ENCODE measurements around the gene PAPPA. TPM values are rescaled to one million over a fixed set of nuclear protein-coding genes. Genes with fewer than 3 reads are reported as not detected.

PAPPA gene
- total and polyA plus RNA-seq, 9 of the 15 experiments (the other 6 are each of a cell fraction or from before 2014, with no cell fraction given), result 0.06 to 0.18 (median 0.11) TPM

DNA sequence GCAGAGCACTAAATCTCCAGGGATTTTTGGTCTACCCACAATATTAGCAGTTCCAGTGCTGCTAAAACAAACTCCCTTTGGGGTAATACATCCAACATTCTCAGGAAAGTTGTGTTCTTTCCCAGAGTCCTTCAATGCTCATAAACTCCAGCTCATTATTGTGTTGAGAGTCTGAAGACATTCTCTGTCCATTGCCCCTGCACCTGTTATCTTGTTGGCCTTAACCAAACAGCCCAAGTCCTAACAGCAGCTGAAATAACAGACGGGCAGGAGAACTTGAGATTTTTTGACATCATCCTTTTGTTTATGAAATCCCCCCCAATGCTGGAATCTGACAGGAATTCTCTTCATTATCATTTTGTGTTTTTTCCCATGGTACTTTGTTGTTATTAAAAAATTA is 110.8 kb downstream of the PAPPA start:
- no TSS peak for BruUV-seq (replicated peaks)
- TF ChIP-seq TBP (optimal IDR thresholded peaks at IDR 0.05; ENCODE audit: low read depth, low read length), result no peak
- TF ChIP-seq KAT2B (IDR thresholded peaks at IDR 0.05; ENCODE audit: low read depth, low read length), result no peak
- no peak for TF ChIP-seq KDM2B (CRISPR knock-in tag; IDR thresholded peaks at IDR 0.05)
- no peak for TF ChIP-seq ELF2 (CRISPR knock-in tag; IDR thresholded peaks at IDR 0.05)
- TF ChIP-seq GTF2F1 (IDR thresholded peaks at IDR 0.05; ENCODE audit: low read depth, low read length), result no peak
- no peak for TF ChIP-seq SMAD1 (IDR thresholded peaks at IDR 0.05; ENCODE audit: low read depth, low read length, partially characterized antibody)
- TF ChIP-seq, protein P1, sequence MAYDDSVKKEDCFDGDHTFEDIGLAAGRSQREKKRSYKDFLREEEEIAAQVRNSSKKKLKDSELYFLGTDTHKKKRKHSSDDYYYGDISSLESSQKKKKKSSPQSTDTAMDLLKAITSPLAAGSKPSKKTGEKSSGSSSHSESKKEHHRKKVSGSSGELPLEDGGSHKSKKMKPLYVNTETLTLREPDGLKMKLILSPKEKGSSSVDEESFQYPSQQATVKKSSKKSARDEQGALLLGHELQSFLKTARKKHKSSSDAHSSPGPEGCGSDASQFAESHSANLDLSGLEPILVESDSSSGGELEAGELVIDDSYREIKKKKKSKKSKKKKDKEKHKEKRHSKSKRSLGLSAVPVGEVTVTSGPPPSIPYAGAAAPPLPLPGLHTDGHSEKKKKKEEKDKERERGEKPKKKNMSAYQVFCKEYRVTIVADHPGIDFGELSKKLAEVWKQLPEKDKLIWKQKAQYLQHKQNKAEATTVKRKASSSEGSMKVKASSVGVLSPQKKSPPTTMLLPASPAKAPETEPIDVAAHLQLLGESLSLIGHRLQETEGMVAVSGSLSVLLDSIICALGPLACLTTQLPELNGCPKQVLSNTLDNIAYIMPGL (CRISPR knock-in tag; IDR thresholded peaks at IDR 0.05), result no peak
- no peak for TF ChIP-seq ZNF395 (CRISPR knock-in tag; IDR thresholded peaks at IDR 0.05)
- TF ChIP-seq ZFP1 (CRISPR knock-in tag; IDR thresholded peaks at IDR 0.05), result no peak
- TF ChIP-seq ZNF79 (CRISPR knock-in tag; IDR thresholded peaks at IDR 0.05; ENCODE audit: low read depth), result no peak
- no peak for TF ChIP-seq CHD2 (IDR thresholded peaks at IDR 0.05; ENCODE audit: low read depth, low read length)
- no peak for TF ChIP-seq NR2C1 (IDR thresholded peaks at IDR 0.05)
- TF ChIP-seq NR2C1 (tag; IDR thresholded peaks at IDR 0.05), result no peak
- no peak for TF ChIP-seq AFF1 (IDR thresholded peaks at IDR 0.05; ENCODE audit: low read depth in 1 of 2, partially characterized antibody in 2 of 2)
- TF ChIP-seq RFX1 (IDR thresholded peaks at IDR 0.05), result no peak
- TF ChIP-seq CREB5 (CRISPR knock-in tag; IDR thresholded peaks at IDR 0.05), result no peak
- no peak for TF ChIP-seq SMARCA5 (IDR thresholded peaks at IDR 0.05)
- intact Hi-C loops (cut with micrococcal nuclease), result no loop called here

More for the DNA sequence above, 110.8 kb downstream of the PAPPA start:
- H4K20me1 ChIP-seq (replicated peaks; ENCODE audit: control insufficient read depth, insufficient read depth, low read length), result no peaks in the 10 kb centered on the region
- H3K79me2 ChIP-seq (ENCODE audit: control insufficient read depth, insufficient read depth, low read length), result no peaks in the 10 kb centered on the region
- H3K36me3 ChIP-seq (ENCODE audit: control insufficient read depth, insufficient read depth, low read length), result no peaks in the 10 kb centered on the region
- no peaks in the 10 kb centered on the region for H3K4me1 ChIP-seq (replicated peaks in 1 of 2; ENCODE audit: control insufficient read depth in 2 of 2, insufficient read depth in 2 of 2, low read length in 2 of 2)
- ChIA-PET POLR2A (no interaction called here), CTCF (ENCODE audit: low intra/inter-chr PET ratio) (no interaction called here)
- WGBS (ENCODE audit: insufficient coverage, low coverage, missing lambda C conversion rate), result 0% methylated on average over 1 of the region's 1 CpG
- no peak for ATAC-seq
- no peak overlapping the region for H3K4me2 ChIP-seq (ENCODE audit: insufficient read depth, low read length)
- H2AFZ ChIP-seq (ENCODE audit: low read depth, low read length), result no peak overlapping the region
- H3K27ac ChIP-seq (ENCODE audit: extremely low read depth, low read depth, low read length), result no peak overlapping the region
- no peak overlapping the region for H3K4me3 ChIP-seq
- no peaks in the 10 kb centered on the region for H3K27me3 ChIP-seq (ENCODE audit: control insufficient read depth in 2 of 2, insufficient read depth in 2 of 2, low read length in 2 of 2)
- H3K9me1 ChIP-seq (ENCODE audit: control insufficient read depth, insufficient read depth, low read length), result no peaks in the 10 kb centered on the region
- no peaks in the 10 kb centered on the region for H3K9me3 ChIP-seq (replicated peaks; ENCODE audit: control insufficient read depth, insufficient read depth, low read depth, low read length)
- no peak overlapping the region for H3K9ac ChIP-seq (ENCODE audit: insufficient read depth in 1 of 2, low read depth in 2 of 2, low read length in 2 of 2)
- FAIRE-seq, result no peak
- in situ Hi-C loops (cut with MboI), result no loop called here
- no peak for DNase-seq (ENCODE audit: extremely low read depth in 1 of 4, low spot score in 3 of 4)
